Upper lobe of left lung (tissue), 6 donors: ENCODE data around the gene SNX12. TPM values are rescaled to one million over a fixed set of nuclear protein-coding genes. Genes with fewer than 3 reads are reported as not detected.
"Not testable (repeated sequence)": the region's sequence is repeated elsewhere in the genome, so short reads cannot be mapped to it uniquely, and the experiment has no call there.

Experiments
- ATAC-seq, 2 donors: fragments of 200-7000 bp; cut with Tn5 transposase; one replicate each; pipeline ENCODE4 v1.9.1; 2022; ENCODE audit warnings: mild to moderate bottlenecking in 2 of 2, moderate library complexity in 2 of 2; ENCODE audit not compliant: low FRiP score in 2 of 2
- DNase-seq, 2 donors: peaks; one replicate each; pipeline ENCODE4 v3.0.0-alpha.2; 2019 to 2020
- H3K27ac ChIP-seq, 4 donors: fragments of 200-600 bp; sonication (generic); one replicate each; pipeline ENCODE4 v1.5.1; 2016 to 2019
- H3K27me3 ChIP-seq, 4 donors: fragments of 200-600 bp; sonication (generic); one replicate each; pipeline ENCODE4 v1.5.1; 2017 to 2019
- H3K36me3 ChIP-seq, 4 donors: fragments of 200-600 bp; sonication (generic); one replicate each; pipeline ENCODE4 v1.5.1; 2016 to 2019
- H3K4me1 ChIP-seq, 4 donors: fragments of 200-600 bp; sonication (generic); one replicate each; pipeline ENCODE4 v1.5.1; 2018 to 2019
- H3K4me3 ChIP-seq, 4 donors: fragments of 200-600 bp; sonication (generic); one replicate each; pipeline ENCODE4 v1.5.1; 2017 to 2019; ENCODE audit warnings: mild to moderate bottlenecking in 2 of 4, moderate library complexity in 1 of 4
- H3K9me3 ChIP-seq, 4 donors: fragments of 200-600 bp; sonication (generic); one replicate each; pipeline ENCODE4 v1.5.1; 2018 to 2019
- EP300 ChIP-seq, 4 donors: sonication (generic); formaldehyde crosslinking; IDR thresholded peaks; one replicate each; pipeline ENCODE4 v1.5.1; 2017; ENCODE audit warnings: antibody characterized with exemption in 4 of 4, control low read depth in 2 of 4
- POLR2A ChIP-seq, 4 donors: fragments of 450-650 bp; IDR thresholded peaks; one replicate each; pipeline ENCODE4 v1.5.1; 2016 to 2017; ENCODE audit warnings: antibody characterized with exemption in 4 of 4, mild to moderate bottlenecking in 2 of 4
- POLR2AphosphoS5 ChIP-seq, 2 donors: sonication (generic); formaldehyde crosslinking; IDR thresholded peaks; one replicate each; pipeline ENCODE4 v1.5.1; 2017; ENCODE audit warnings: antibody characterized with exemption in 2 of 2
- WGBS, 2 donors: methylation state at CpG; one replicate each; pipeline ENCODE4 v1.1.5; 2017 to 2018; 5-methylcytosine and 5-hydroxymethylcytosine counted together
- small RNA-seq, 4 donors: library from RNA; depleted of rRNA; stranded (forward); fragments of <200 nt; gene quantifications; one replicate each; pipeline ENCODE3, GENCODE V24; 2016
- total RNA-seq, 6 donors: library from RNA; depleted of rRNA in 4 of 6; stranded (reverse); fragments of >200 nt in 4 of 6; gene quantifications; one replicate each; pipeline versions ENCODE4 v1.1.0 to v1.2.1, GENCODE V29; 2016 to 2021
- TF ChIP-seq, protein P1 (sequence below), 6 experiments: fragments of 450-650 bp in 4 of 6; fragments of 200-600 bp in 2 of 6; sonication (generic) in 2 of 6; IDR thresholded peaks; one replicate each; pipeline ENCODE4 v1.5.1; 2016 to 2019; ENCODE audit warnings: antibody characterized with exemption in 6 of 6
- donor health status: DM: no; HTN: no; CAD: no; lungs with moderate emphysema.
- donor health status: DM: no; HTN: yes; CAD: no; lungs with severe emphysema.

Gene SNX12
- total RNA-seq, 6 donors from 2014 or later, result 26.2 to 67.4 (median 48.8) TPM

DNA sequence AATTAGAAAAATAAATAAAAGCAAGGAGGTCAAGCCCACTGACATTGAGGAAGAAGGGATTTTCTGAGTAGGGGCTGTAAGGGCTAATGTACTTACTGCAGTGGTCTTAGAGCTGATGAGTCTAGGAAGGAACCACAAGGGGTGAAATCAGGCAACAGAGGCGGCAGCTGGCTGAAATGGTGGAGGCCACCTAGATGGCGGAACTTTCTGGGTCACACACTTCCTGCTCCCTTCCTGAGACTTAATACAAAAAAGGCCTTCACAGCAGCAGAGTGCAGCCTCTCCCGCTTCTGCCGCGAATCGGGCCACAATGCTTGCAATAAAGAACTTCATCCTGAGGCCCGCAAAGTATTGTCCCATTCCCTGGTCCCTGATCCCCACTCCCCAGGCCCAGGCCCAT, 15.4 kb downstream of the SNX12 start:
- WGBS, 2 donors, result 48 to 57% methylated on average over 5 to 7 of the region's 7 CpGs
- Histone ChIP-seq H3K36me3 (peaks cover 0 to 6% (median 0%) of the 10 kb centered on the region in 4 donors), H3K4me3 (no peak overlapping the region), H3K9me3 (no peaks in the 10 kb centered on the region), H3K4me1 (no peaks in the 10 kb centered on the region), H3K27ac (peak overlapping the region in 1 of 4 donors; percentile 40), H3K27me3 (no peaks in the 10 kb centered on the region)
- DNase-seq (no peak), ATAC-seq (no peak)
- no peak for TF ChIP-seq POLR2AphosphoS5 (IDR thresholded peaks at IDR 0.05)
- TF ChIP-seq, protein P1, sequence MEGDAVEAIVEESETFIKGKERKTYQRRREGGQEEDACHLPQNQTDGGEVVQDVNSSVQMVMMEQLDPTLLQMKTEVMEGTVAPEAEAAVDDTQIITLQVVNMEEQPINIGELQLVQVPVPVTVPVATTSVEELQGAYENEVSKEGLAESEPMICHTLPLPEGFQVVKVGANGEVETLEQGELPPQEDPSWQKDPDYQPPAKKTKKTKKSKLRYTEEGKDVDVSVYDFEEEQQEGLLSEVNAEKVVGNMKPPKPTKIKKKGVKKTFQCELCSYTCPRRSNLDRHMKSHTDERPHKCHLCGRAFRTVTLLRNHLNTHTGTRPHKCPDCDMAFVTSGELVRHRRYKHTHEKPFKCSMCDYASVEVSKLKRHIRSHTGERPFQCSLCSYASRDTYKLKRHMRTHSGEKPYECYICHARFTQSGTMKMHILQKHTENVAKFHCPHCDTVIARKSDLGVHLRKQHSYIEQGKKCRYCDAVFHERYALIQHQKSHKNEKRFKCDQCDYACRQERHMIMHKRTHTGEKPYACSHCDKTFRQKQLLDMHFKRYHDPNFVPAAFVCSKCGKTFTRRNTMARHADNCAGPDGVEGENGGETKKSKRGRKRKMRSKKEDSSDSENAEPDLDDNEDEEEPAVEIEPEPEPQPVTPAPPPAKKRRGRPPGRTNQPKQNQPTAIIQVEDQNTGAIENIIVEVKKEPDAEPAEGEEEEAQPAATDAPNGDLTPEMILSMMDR (IDR thresholded peaks at IDR 0.05), result no peak
- TF ChIP-seq EP300 (IDR thresholded peaks at IDR 0.05), result no peak
- no peak for TF ChIP-seq POLR2A (IDR thresholded peaks at IDR 0.05)

DNA sequence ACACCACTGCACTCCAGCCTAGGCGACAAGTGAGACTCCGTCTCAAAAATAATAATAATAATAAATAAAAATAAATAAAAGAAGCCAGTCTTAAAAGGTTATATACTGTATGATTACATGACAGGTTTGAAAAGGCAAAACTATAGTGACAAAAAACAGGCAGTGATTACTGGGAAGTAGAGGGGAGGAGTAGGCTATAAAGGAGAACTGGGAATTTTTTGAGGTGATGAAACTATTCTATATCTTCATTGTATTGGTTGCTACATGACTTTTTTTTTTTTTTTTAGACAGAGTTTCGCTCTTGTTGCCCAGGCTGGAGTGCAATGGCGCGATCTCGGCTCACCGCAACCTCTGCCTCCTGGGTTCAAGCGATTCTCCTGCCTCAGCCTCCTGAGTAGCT, 20.2 kb downstream of the SNX12 start:
- H3K4me3 ChIP-seq, H3K27me3 ChIP-seq, H3K27ac ChIP-seq, ATAC-seq, H3K9me3 ChIP-seq, H3K36me3 ChIP-seq, H3K4me1 ChIP-seq, DNase-seq: not testable (repeated sequence)
- WGBS, 2 donors, result 88 to 98% methylated on average over 8 of the region's 8 CpGs

DNA sequence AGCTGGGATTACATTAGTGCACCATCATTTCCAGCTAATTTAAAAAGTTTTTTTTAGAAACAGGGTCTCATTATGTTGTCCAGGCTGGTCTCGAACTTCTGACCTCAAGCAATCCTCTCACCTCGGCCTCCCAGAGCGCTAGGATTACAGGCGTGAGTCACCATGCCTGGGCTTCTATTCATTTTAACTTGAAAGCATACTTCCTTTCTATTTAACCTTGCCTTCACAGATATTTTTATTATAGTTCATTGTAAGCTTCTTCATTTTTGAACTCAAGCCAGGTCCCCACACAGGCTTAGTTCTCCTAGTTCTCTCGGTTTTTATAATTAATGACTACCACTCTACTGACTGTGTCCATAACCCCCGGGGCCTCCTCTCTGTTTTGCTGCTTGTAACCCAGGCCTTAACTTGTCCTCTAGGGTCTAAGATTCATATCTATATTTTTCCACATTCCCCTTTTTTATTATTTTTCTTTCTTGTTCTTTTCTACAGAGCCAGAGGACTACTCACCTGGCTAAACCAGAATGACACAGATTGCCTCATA, 50.7 kb downstream of the SNX12 start:
- H3K9me3 ChIP-seq, result no peaks in the 10 kb centered on the region
- ATAC-seq (no peak), DNase-seq (no peak)
- no peaks in the 10 kb centered on the region for H3K36me3 ChIP-seq
- H3K27ac ChIP-seq, result no peak overlapping the region
- no peaks in the 10 kb centered on the region for H3K4me1 ChIP-seq
- 68 to 80% methylated on average over 6 of the region's 6 CpGs for WGBS, 2 donors
- no peaks in the 10 kb centered on the region for H3K27me3 ChIP-seq
- H3K4me3 ChIP-seq, result no peak overlapping the region
- TF ChIP-seq POLR2A (IDR thresholded peaks at IDR 0.05) (no peak), EP300 (IDR thresholded peaks at IDR 0.05) (no peak), POLR2AphosphoS5 (IDR thresholded peaks at IDR 0.05) (no peak)
- TF ChIP-seq, protein P1 (IDR thresholded peaks at IDR 0.05), result no peak

Small RNAs within 50 kb of the gene (small RNA-seq; reads per million reads assigned to genes)
- gene CXorf65, result 0 reads per million in 4 donors
- gene RNU1-56P, result 0 reads per million in 4 donors

Other genes starting within 250 kb of the SNX12 start
- gene TEX11, start 159.6 kb downstream of the SNX12 start, total RNA-seq, result under 1 TPM in 1 of 6 donors, not detected in 5; 0.10 TPM
- under 1 TPM in 2 of 6 donors, not detected in 4; 0.10 to 0.11 TPM for gene SLC7A3, start 137.2 kb downstream of the SNX12 start, total RNA-seq
- 10 to 100 TPM; 11.2 to 34.1 (median 24.0) TPM for gene FOXO4, start 27.5 kb upstream of the SNX12 start, total RNA-seq
- gene CXorf65, start 38.4 kb upstream of the SNX12 start, total RNA-seq, result 1 to 10 TPM in 3 of 6 donors, not detected in 3; 1.0 to 3.6 (median 3.3) TPM
- 10 to 100 TPM; 20.7 to 43.8 (median 26.2) TPM for gene IL2RG, start 43.2 kb upstream of the SNX12 start, total RNA-seq
- gene MED12, start 50.3 kb upstream of the SNX12 start, total RNA-seq, result 100 to 1,000 TPM in 1 of 6 donors, 10 to 100 TPM in 5; 21.7 to 188 (median 42.2) TPM
- 1 to 10 TPM in 1 of 6 donors, under 1 TPM in 4, not detected in 1; 0.20 to 1.0 (median 0.61) TPM for gene NLGN3, start 76.5 kb upstream of the SNX12 start, total RNA-seq
- gene GJB1, start 154.9 kb upstream of the SNX12 start, total RNA-seq, result 1 to 10 TPM in 3 of 6 donors, not detected in 3; 1.4 to 4.0 (median 2.7) TPM
- gene ZMYM3, start 185.8 kb upstream of the SNX12 start, total RNA-seq, result 10 to 100 TPM; 12.8 to 32.5 (median 21.6) TPM
- gene NONO, start 215.3 kb upstream of the SNX12 start, total RNA-seq, result 100 to 1,000 TPM; 210 to 294 (median 239) TPM
- gene ITGB1BP2, start 233.4 kb upstream of the SNX12 start, total RNA-seq, result 1 to 10 TPM in 3 of 6 donors, under 1 TPM in 2, not detected in 1; 0.67 to 3.2 (median 1.6) TPM